HEK293 (cell line): Measurements from ENCODE around the gene CGGBP1.

Experiments
- YY1 ChIP-seq: fragments of 450-650 bp; formaldehyde crosslinking; IDR thresholded peaks from 2 replicates; pipeline ENCODE4 v1.5.1; 2018; ENCODE audit warnings: missing biosample characterization, missing genetic modification characterization
- ZEB2 ChIP-seq: fragments of 450-650 bp; formaldehyde crosslinking; IDR thresholded peaks from 2 replicates; pipeline ENCODE4 v1.5.1; 2016; ENCODE audit warnings: missing biosample characterization, missing genetic modification characterization
- ZNF24 ChIP-seq: fragments of 450-650 bp; formaldehyde crosslinking; IDR thresholded peaks from 2 replicates; pipeline ENCODE4 v1.5.1; 2016; ENCODE audit warnings: missing biosample characterization, missing genetic modification characterization
- ZNF274 ChIP-seq, 2 experiments: fragments of 200-500 bp in 1 of 2; fragments of 450-650 bp in 1 of 2; sonication (Bioruptor generic) in 1 of 2; formaldehyde crosslinking in 1 of 2; IDR thresholded peaks; 2 replicates each; pipeline versions ENCODE4 v1.5.1 to v1.6.1; 2014 to 2016; ENCODE audit warnings: borderline replicate concordance in 1 of 2, inconsistent platforms in 1 of 2, low read length in 1 of 2, missing biosample characterization in 1 of 2, missing genetic modification characterization in 1 of 2
- TF ChIP-seq, protein P1 (sequence below): fragments of 450-650 bp; formaldehyde crosslinking; IDR thresholded peaks from 2 replicates; pipeline ENCODE4 v1.5.1; 2016; ENCODE audit warnings: missing biosample characterization, missing genetic modification characterization
- TF ChIP-seq, protein P2 (sequence below): fragments of 450-650 bp; IDR thresholded peaks from 2 replicates; pipeline ENCODE4 v1.5.1; 2018; ENCODE audit warnings: missing biosample characterization, mild to moderate bottlenecking, missing genetic modification characterization
- TF ChIP-seq, protein P3 (sequence below): fragments of 450-650 bp; formaldehyde crosslinking; IDR thresholded peaks from 2 replicates; pipeline ENCODE4 v1.5.1; 2016; ENCODE audit warnings: missing biosample characterization, missing genetic modification characterization
- TF ChIP-seq, protein P4 (sequence below): fragments of 450-650 bp; formaldehyde crosslinking; optimal IDR thresholded peaks from 2 replicates; pipeline ENCODE3; 2016; ENCODE audit warnings: missing biosample characterization, mild to moderate bottlenecking, missing genetic modification characterization
- TF ChIP-seq, protein P5 (sequence below): fragments of 450-650 bp; formaldehyde crosslinking; IDR thresholded peaks from 2 replicates; pipeline ENCODE4 v1.5.1; 2016; ENCODE audit warnings: missing biosample characterization, missing genetic modification characterization
- TF ChIP-seq, protein P6 (sequence below): fragments of 450-650 bp; formaldehyde crosslinking; IDR thresholded peaks from 2 replicates; pipeline ENCODE4 v1.5.1; 2016; ENCODE audit warnings: missing biosample characterization, missing genetic modification characterization
- TF ChIP-seq, protein P7 (sequence below): fragments of 450-650 bp; formaldehyde crosslinking; IDR thresholded peaks from 2 replicates; pipeline ENCODE4 v1.5.1; 2016; ENCODE audit warnings: missing biosample characterization, missing genetic modification characterization, low read depth
- TF ChIP-seq, protein P8 (sequence below): fragments of 450-650 bp; formaldehyde crosslinking; IDR thresholded peaks from 2 replicates; pipeline ENCODE4 v1.5.1; 2016; ENCODE audit warnings: missing biosample characterization, missing genetic modification characterization

DNA sequence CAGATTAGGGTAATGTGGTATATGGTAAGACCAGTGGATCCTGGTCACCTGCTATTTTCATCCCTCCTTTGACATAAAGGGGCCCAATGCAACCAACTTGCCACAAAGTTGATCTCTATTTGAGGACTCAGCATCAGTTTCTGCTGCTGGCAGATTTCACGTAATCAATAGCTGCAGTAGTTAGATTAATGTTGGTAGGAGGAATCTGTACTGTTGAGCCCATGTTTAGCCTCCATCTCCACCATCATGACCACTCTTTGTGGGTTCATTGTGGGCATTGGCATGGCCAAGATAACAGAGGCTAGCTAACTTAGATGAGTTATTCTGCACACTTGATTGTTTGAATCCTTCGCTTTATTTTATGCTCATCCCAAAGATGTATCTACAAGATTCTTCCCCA is 29.9 kb downstream of the CGGBP1 start:
- TF ChIP-seq, protein P1, sequence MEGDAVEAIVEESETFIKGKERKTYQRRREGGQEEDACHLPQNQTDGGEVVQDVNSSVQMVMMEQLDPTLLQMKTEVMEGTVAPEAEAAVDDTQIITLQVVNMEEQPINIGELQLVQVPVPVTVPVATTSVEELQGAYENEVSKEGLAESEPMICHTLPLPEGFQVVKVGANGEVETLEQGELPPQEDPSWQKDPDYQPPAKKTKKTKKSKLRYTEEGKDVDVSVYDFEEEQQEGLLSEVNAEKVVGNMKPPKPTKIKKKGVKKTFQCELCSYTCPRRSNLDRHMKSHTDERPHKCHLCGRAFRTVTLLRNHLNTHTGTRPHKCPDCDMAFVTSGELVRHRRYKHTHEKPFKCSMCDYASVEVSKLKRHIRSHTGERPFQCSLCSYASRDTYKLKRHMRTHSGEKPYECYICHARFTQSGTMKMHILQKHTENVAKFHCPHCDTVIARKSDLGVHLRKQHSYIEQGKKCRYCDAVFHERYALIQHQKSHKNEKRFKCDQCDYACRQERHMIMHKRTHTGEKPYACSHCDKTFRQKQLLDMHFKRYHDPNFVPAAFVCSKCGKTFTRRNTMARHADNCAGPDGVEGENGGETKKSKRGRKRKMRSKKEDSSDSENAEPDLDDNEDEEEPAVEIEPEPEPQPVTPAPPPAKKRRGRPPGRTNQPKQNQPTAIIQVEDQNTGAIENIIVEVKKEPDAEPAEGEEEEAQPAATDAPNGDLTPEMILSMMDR (tag by site-specific recombination): no peak
- TF ChIP-seq, protein P2, sequence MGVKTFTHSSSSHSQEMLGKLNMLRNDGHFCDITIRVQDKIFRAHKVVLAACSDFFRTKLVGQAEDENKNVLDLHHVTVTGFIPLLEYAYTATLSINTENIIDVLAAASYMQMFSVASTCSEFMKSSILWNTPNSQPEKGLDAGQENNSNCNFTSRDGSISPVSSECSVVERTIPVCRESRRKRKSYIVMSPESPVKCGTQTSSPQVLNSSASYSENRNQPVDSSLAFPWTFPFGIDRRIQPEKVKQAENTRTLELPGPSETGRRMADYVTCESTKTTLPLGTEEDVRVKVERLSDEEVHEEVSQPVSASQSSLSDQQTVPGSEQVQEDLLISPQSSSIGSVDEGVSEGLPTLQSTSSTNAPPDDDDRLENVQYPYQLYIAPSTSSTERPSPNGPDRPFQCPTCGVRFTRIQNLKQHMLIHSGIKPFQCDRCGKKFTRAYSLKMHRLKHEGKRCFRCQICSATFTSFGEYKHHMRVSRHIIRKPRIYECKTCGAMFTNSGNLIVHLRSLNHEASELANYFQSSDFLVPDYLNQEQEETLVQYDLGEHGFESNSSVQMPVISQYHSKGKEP (tag by site-specific recombination): no peak
- TF ChIP-seq, protein P3, sequence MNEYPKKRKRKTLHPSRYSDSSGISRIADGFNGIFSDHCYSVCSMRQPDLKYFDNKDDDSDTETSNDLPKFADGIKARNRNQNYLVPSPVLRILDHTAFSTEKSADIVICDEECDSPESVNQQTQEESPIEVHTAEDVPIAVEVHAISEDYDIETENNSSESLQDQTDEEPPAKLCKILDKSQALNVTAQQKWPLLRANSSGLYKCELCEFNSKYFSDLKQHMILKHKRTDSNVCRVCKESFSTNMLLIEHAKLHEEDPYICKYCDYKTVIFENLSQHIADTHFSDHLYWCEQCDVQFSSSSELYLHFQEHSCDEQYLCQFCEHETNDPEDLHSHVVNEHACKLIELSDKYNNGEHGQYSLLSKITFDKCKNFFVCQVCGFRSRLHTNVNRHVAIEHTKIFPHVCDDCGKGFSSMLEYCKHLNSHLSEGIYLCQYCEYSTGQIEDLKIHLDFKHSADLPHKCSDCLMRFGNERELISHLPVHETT: no peak
- TF ChIP-seq YY1: no peak
- TF ChIP-seq ZNF24 (tag by site-specific recombination): no peak
- TF ChIP-seq, protein P4, sequence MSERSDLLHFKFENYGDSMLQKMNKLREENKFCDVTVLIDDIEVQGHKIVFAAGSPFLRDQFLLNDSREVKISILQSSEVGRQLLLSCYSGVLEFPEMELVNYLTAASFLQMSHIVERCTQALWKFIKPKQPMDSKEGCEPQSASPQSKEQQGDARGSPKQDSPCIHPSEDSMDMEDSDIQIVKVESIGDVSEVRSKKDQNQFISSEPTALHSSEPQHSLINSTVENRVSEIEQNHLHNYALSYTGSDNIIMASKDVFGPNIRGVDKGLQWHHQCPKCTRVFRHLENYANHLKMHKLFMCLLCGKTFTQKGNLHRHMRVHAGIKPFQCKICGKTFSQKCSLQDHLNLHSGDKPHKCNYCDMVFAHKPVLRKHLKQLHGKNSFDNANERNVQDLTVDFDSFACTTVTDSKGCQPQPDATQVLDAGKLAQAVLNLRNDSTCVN (tag by site-specific recombination): no peak
- no peak for TF ChIP-seq ZEB2 (tag by site-specific recombination)
- TF ChIP-seq, protein P5, sequence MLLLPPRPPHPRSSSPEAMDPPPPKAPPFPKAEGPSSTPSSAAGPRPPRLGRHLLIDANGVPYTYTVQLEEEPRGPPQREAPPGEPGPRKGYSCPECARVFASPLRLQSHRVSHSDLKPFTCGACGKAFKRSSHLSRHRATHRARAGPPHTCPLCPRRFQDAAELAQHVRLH (tag by site-specific recombination): no peak
- TF ChIP-seq, protein P6, sequence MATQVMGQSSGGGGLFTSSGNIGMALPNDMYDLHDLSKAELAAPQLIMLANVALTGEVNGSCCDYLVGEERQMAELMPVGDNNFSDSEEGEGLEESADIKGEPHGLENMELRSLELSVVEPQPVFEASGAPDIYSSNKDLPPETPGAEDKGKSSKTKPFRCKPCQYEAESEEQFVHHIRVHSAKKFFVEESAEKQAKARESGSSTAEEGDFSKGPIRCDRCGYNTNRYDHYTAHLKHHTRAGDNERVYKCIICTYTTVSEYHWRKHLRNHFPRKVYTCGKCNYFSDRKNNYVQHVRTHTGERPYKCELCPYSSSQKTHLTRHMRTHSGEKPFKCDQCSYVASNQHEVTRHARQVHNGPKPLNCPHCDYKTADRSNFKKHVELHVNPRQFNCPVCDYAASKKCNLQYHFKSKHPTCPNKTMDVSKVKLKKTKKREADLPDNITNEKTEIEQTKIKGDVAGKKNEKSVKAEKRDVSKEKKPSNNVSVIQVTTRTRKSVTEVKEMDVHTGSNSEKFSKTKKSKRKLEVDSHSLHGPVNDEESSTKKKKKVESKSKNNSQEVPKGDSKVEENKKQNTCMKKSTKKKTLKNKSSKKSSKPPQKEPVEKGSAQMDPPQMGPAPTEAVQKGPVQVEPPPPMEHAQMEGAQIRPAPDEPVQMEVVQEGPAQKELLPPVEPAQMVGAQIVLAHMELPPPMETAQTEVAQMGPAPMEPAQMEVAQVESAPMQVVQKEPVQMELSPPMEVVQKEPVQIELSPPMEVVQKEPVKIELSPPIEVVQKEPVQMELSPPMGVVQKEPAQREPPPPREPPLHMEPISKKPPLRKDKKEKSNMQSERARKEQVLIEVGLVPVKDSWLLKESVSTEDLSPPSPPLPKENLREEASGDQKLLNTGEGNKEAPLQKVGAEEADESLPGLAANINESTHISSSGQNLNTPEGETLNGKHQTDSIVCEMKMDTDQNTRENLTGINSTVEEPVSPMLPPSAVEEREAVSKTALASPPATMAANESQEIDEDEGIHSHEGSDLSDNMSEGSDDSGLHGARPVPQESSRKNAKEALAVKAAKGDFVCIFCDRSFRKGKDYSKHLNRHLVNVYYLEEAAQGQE (tag by site-specific recombination): no peak
- TF ChIP-seq, protein P7, sequence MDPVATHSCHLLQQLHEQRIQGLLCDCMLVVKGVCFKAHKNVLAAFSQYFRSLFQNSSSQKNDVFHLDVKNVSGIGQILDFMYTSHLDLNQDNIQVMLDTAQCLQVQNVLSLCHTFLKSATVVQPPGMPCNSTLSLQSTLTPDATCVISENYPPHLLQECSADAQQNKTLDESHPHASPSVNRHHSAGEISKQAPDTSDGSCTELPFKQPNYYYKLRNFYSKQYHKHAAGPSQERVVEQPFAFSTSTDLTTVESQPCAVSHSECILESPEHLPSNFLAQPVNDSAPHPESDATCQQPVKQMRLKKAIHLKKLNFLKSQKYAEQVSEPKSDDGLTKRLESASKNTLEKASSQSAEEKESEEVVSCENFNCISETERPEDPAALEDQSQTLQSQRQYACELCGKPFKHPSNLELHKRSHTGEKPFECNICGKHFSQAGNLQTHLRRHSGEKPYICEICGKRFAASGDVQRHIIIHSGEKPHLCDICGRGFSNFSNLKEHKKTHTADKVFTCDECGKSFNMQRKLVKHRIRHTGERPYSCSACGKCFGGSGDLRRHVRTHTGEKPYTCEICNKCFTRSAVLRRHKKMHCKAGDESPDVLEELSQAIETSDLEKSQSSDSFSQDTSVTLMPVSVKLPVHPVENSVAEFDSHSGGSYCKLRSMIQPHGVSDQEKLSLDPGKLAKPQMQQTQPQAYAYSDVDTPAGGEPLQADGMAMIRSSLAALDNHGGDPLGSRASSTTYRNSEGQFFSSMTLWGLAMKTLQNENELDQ (tag by site-specific recombination): no peak
- no peak for TF ChIP-seq ZNF274 (IDR thresholded peaks at IDR 0.05; ENCODE audit: low read length)
- TF ChIP-seq ZNF274 (tag by site-specific recombination; IDR thresholded peaks at IDR 0.05; ENCODE audit: borderline replicate concordance): no peak
- TF ChIP-seq, protein P8, sequence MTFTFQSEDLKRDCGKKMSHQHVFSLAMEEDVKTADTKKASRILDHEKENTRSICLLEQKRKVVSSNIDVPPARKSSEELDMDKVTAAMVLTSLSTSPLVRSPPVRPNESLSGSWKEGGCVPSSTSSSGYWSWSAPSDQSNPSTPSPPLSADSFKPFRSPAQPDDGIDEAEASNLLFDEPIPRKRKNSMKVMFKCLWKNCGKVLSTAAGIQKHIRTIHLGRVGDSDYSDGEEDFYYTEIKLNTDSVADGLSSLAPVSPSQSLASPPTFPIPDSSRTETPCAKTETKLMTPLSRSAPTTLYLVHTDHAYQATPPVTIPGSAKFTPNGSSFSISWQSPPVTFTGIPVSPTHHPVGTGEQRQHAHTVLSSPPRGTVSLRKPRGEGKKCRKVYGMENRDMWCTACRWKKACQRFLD (tag by site-specific recombination): no peak
